HG03469 (cell line): ENCODE data around the gene PRR23E.

ENCODE experiments used
- ATAC-seq: cut with Tn5 transposase; IDR thresholded peaks from one replicate; pipeline ENCODE4 v1.9.1; 2021; ENCODE audit warnings: mild to moderate bottlenecking, moderate library complexity, moderate number of reproducible peaks; ENCODE audit not compliant: unreplicated experiment

Gene PRR23E

GRCh38 chr3:127164615-127165014 lies 28.3 kb upstream of the PRR23E start:
- ATAC-seq = no peak

- no peak for ATAC-seq
These were observed 27.9 kb upstream of the PRR23E start for GRCh38 chr3:127165036-127165435.

GRCh38 chr3:127165694-127166485 lies 27.0 kb upstream of the PRR23E start:
- ATAC-seq = no peak

- ATAC-seq = no peak
These were observed 26.3 kb upstream of the PRR23E start for GRCh38 chr3:127166501-127167065.

- no peak for ATAC-seq
These were observed 25.5 kb upstream of the PRR23E start for GRCh38 chr3:127167315-127168043.

- no peak for ATAC-seq
These were observed 24.7 kb upstream of the PRR23E start for GRCh38 chr3:127168271-127168670.

GRCh38 chr3:127170814-127171213 lies 22.1 kb upstream of the PRR23E start:
- no peak for ATAC-seq

GRCh38 chr3:127171320-127171719 lies 21.6 kb upstream of the PRR23E start:
- ATAC-seq = no peak

GRCh38 chr3:127171721-127172120 lies 21.2 kb upstream of the PRR23E start:
- ATAC-seq = no peak

- no peak for ATAC-seq
These were observed 20.7 kb upstream of the PRR23E start for GRCh38 chr3:127172211-127172610.

- no peak for ATAC-seq
These were observed 20.0 kb upstream of the PRR23E start for GRCh38 chr3:127172781-127173515.

- ATAC-seq = no peak
These were observed 19.3 kb upstream of the PRR23E start for GRCh38 chr3:127173516-127174166.

- no peak for ATAC-seq
These were observed 18.6 kb upstream of the PRR23E start for GRCh38 chr3:127174284-127174683.

GRCh38 chr3:127174715-127175140 lies 18.2 kb upstream of the PRR23E start:
- no peak for ATAC-seq

GRCh38 chr3:127175272-127175671 lies 17.7 kb upstream of the PRR23E start:
- no peak for ATAC-seq

- ATAC-seq = no peak
These were observed 15.7 kb upstream of the PRR23E start for GRCh38 chr3:127177226-127177625.

GRCh38 chr3:127180859-127181258 lies 12.1 kb upstream of the PRR23E start:
- ATAC-seq = no peak

- no peak for ATAC-seq
These were observed 10.5 kb upstream of the PRR23E start for GRCh38 chr3:127182431-127182830.

- ATAC-seq = no peak
These were observed 9.8 kb upstream of the PRR23E start for GRCh38 chr3:127182848-127183714.
